Epidermal melanocyte (primary cell): ENCODE data around the gene CEP70.
A peak's percentile ranks its signal among the peaks of the same experiment; 100 is the strongest.
"Not testable (repeated sequence)": the region's sequence is repeated elsewhere in the genome, so short reads cannot be mapped to it uniquely, and the experiment has no call there.

Experiments
- DNase-seq: peaks from one replicate; pipeline ENCODE4 v3.0.0; 2011; ENCODE audit warnings: low spot score; ENCODE audit not compliant: insufficient read length

CEP70 gene

GRCh38 chr3:138511945-138512344 lies 82.1 kb downstream of the CEP70 start:
- DNase-seq = peak; percentile 29

- no peak for DNase-seq
Measured at GRCh38 chr3:138509586-138509985, 84.5 kb downstream of the CEP70 start.

- no peak for DNase-seq
Measured at GRCh38 chr3:138507524-138507923, 86.5 kb downstream of the CEP70 start.

GRCh38 chr3:138498991-138499390 lies 95.1 kb downstream of the CEP70 start:
- no peak for DNase-seq

- DNase-seq = no peak
Measured at GRCh38 chr3:138497851-138498250, 96.2 kb downstream of the CEP70 start.

- DNase-seq = no peak
Measured at GRCh38 chr3:138497021-138497420, 97.0 kb downstream of the CEP70 start.

GRCh38 chr3:138496436-138496835 lies 97.6 kb downstream of the CEP70 start:
- no peak for DNase-seq

- DNase-seq = not testable (repeated sequence)
Measured at GRCh38 chr3:138495638-138496037, 98.4 kb downstream of the CEP70 start.

- no peak for DNase-seq
Measured at GRCh38 chr3:138494607-138494929, 99.5 kb downstream of the CEP70 start.

GRCh38 chr3:138493804-138494606 lies 100.1 kb downstream of the CEP70 start:
- peak; percentile 28 for DNase-seq

- DNase-seq = no peak
Measured at GRCh38 chr3:138492980-138493675, 100.9 kb downstream of the CEP70 start.

GRCh38 chr3:138491971-138492370 lies 102.1 kb downstream of the CEP70 start:
- no peak for DNase-seq

- not testable (repeated sequence) for DNase-seq
Measured at GRCh38 chr3:138486580-138486979, 107.5 kb downstream of the CEP70 start.

GRCh38 chr3:138484672-138485071 lies 109.4 kb downstream of the CEP70 start:
- DNase-seq = not testable (repeated sequence)

GRCh38 chr3:138479438-138479863 lies 114.6 kb downstream of the CEP70 start:
- DNase-seq = no peak

- DNase-seq = no peak
Measured at GRCh38 chr3:138477801-138478200, 116.3 kb downstream of the CEP70 start.

- no peak for DNase-seq
Measured at GRCh38 chr3:138477120-138477519, 116.9 kb downstream of the CEP70 start.

- no peak for DNase-seq
Measured at GRCh38 chr3:138476526-138476925, 117.5 kb downstream of the CEP70 start.

- DNase-seq = no peak
Measured at GRCh38 chr3:138474163-138474562, 119.9 kb downstream of the CEP70 start.

- no peak for DNase-seq
Measured at GRCh38 chr3:138473391-138473790, 120.7 kb downstream of the CEP70 start.

- no peak for DNase-seq
Measured at GRCh38 chr3:138472141-138472825, 121.8 kb downstream of the CEP70 start.

- no peak for DNase-seq
Measured at GRCh38 chr3:138471481-138471880, 122.6 kb downstream of the CEP70 start.
